ENCODE data around the gene TOP2B. TPM values are rescaled to one million over a fixed set of nuclear protein-coding genes. Genes with fewer than 3 reads are reported as not detected.

TOP2B gene
- polyA plus RNA-seq, 1 of the 3 experiments (the other 2 are of a cell fraction): 20.4 TPM

- Histone ChIP-seq H3K9me3 (no peaks in the 10 kb centered on the region), H3K36me3 (replicated peaks in 1 of 2; ENCODE audit: control insufficient read depth in 1 of 2, insufficient read depth in 2 of 2, low read length in 1 of 2) (peaks cover 0 to 12% of the 10 kb centered on the region in 2 experiments), H4K20me1 (ENCODE audit: insufficient read depth) (peaks cover 88% of the 10 kb centered on the region), H3F3A (replicated peaks; ENCODE audit: insufficient read depth) (peaks cover 4% of the 10 kb centered on the region), H3K4me1 (ENCODE audit: control insufficient read depth in 1 of 2, insufficient read depth in 2 of 2, low read depth in 1 of 2, low read length in 1 of 2) (peaks cover 0 to 14% of the 10 kb centered on the region in 2 experiments; a peak in 3 of 4 replicates), H3K4me3 (ENCODE audit: low read depth in 2 of 2, low read length in 1 of 2) (no peak overlapping the region), H3K9me2 (no peaks in the 10 kb centered on the region), H3K27ac (ENCODE audit: low read depth in 2 of 2, low read length in 1 of 2) (no peak overlapping the region), H3K9ac (no peak overlapping the region), H3K4me2 (no peak overlapping the region), H2AFZ (ENCODE audit: low read depth) (no peak overlapping the region), H3K27me3 (ENCODE audit: insufficient read depth) (no peaks in the 10 kb centered on the region), H3K79me2 (ENCODE audit: insufficient read depth) (peaks cover 100% of the 10 kb centered on the region)
- WGBS (ENCODE audit: low lambda C conversion rate): 75% methylated on average over 1 of the region's 1 CpG
- no peak for DNase-seq
- POLR2A ChIA-PET: no interaction called here
- TF ChIP-seq TCF12 (IDR thresholded peaks at IDR 0.05): no peak
- TF ChIP-seq GATA2 (CRISPR knock-in tag; IDR thresholded peaks at IDR 0.05): no peak
- no peak for TF ChIP-seq PBX3 (IDR thresholded peaks at IDR 0.05)
- no peak for TF ChIP-seq EZH2phosphoT487 (IDR thresholded peaks at IDR 0.05; ENCODE audit: borderline replicate concordance, low read depth)
- CTCF ChIA-PET: interaction anchor here (3.3 kb wide), 1 partner anchor 11 kb away, joined by 12 read pairs; no protein-coding TSS in a partner anchor
Measured at GRCh38 chr3:25658836-25659235, 5.9 kb downstream of the TOP2B start.

GRCh38 chr3:25657293-25657692 is 7.4 kb downstream of the TOP2B start:
- no peak for DNase-seq
- Histone ChIP-seq H3K36me3 (replicated peaks in 1 of 2; ENCODE audit: control insufficient read depth in 1 of 2, insufficient read depth in 2 of 2, low read length in 1 of 2) (peaks cover 0 to 16% of the 10 kb centered on the region in 2 experiments), H3F3A (replicated peaks; ENCODE audit: insufficient read depth) (no peaks in the 10 kb centered on the region), H2AFZ (ENCODE audit: low read depth) (no peak overlapping the region), H4K20me1 (ENCODE audit: insufficient read depth) (peaks cover 89% of the 10 kb centered on the region), H3K9ac (no peak overlapping the region), H3K79me2 (ENCODE audit: insufficient read depth) (peaks cover 100% of the 10 kb centered on the region), H3K27ac (ENCODE audit: low read depth in 2 of 2, low read length in 1 of 2) (no peak overlapping the region), H3K9me3 (no peaks in the 10 kb centered on the region), H3K27me3 (ENCODE audit: insufficient read depth) (no peaks in the 10 kb centered on the region), H3K4me2 (no peak overlapping the region), H3K4me3 (ENCODE audit: low read depth in 2 of 2, low read length in 1 of 2) (no peak overlapping the region), H3K4me1 (ENCODE audit: control insufficient read depth in 1 of 2, insufficient read depth in 2 of 2, low read depth in 1 of 2, low read length in 1 of 2) (peaks cover 5 to 14% of the 10 kb centered on the region in 2 experiments; a peak in 3 of 4 replicates), H3K9me2 (no peaks in the 10 kb centered on the region)
- POLR2A ChIA-PET: no interaction called here
- CTCF ChIA-PET: interaction anchor here (1.1 to 3.3 kb wide), 3 partner anchors 9 to 174 kb away, joined by 5 to 12 read pairs (median 5); no protein-coding TSS in a partner anchor
- no peak for TF ChIP-seq YY1 (IDR thresholded peaks at IDR 0.05; ENCODE audit: low read depth)
- no peak for TF ChIP-seq SIN3A (IDR thresholded peaks at IDR 0.05; ENCODE audit: borderline replicate concordance, low read depth, low read length)
- TF ChIP-seq, protein P1, sequence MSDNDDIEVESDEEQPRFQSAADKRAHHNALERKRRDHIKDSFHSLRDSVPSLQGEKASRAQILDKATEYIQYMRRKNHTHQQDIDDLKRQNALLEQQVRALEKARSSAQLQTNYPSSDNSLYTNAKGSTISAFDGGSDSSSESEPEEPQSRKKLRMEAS (IDR thresholded peaks at IDR 0.05; ENCODE audit: low read depth): no peak
- TF ChIP-seq, protein P2, sequence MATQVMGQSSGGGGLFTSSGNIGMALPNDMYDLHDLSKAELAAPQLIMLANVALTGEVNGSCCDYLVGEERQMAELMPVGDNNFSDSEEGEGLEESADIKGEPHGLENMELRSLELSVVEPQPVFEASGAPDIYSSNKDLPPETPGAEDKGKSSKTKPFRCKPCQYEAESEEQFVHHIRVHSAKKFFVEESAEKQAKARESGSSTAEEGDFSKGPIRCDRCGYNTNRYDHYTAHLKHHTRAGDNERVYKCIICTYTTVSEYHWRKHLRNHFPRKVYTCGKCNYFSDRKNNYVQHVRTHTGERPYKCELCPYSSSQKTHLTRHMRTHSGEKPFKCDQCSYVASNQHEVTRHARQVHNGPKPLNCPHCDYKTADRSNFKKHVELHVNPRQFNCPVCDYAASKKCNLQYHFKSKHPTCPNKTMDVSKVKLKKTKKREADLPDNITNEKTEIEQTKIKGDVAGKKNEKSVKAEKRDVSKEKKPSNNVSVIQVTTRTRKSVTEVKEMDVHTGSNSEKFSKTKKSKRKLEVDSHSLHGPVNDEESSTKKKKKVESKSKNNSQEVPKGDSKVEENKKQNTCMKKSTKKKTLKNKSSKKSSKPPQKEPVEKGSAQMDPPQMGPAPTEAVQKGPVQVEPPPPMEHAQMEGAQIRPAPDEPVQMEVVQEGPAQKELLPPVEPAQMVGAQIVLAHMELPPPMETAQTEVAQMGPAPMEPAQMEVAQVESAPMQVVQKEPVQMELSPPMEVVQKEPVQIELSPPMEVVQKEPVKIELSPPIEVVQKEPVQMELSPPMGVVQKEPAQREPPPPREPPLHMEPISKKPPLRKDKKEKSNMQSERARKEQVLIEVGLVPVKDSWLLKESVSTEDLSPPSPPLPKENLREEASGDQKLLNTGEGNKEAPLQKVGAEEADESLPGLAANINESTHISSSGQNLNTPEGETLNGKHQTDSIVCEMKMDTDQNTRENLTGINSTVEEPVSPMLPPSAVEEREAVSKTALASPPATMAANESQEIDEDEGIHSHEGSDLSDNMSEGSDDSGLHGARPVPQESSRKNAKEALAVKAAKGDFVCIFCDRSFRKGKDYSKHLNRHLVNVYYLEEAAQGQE (IDR thresholded peaks at IDR 0.05; ENCODE audit: low read depth, low read length): no peak
- TF ChIP-seq RFX5 (IDR thresholded peaks at IDR 0.05; ENCODE audit: low read length): no peak
- no peak for TF ChIP-seq PBX3 (IDR thresholded peaks at IDR 0.05)
- TF ChIP-seq GABPA (IDR thresholded peaks at IDR 0.05; ENCODE audit: low read depth): no peak
- no peak for TF ChIP-seq RAD21 (IDR thresholded peaks at IDR 0.05; ENCODE audit: low read length)
- no peak for TF ChIP-seq NRF1 (IDR thresholded peaks at IDR 0.05; ENCODE audit: low read depth, low read length)
- no peak for TF ChIP-seq TCF12 (IDR thresholded peaks at IDR 0.05)
- TF ChIP-seq, protein P3, sequence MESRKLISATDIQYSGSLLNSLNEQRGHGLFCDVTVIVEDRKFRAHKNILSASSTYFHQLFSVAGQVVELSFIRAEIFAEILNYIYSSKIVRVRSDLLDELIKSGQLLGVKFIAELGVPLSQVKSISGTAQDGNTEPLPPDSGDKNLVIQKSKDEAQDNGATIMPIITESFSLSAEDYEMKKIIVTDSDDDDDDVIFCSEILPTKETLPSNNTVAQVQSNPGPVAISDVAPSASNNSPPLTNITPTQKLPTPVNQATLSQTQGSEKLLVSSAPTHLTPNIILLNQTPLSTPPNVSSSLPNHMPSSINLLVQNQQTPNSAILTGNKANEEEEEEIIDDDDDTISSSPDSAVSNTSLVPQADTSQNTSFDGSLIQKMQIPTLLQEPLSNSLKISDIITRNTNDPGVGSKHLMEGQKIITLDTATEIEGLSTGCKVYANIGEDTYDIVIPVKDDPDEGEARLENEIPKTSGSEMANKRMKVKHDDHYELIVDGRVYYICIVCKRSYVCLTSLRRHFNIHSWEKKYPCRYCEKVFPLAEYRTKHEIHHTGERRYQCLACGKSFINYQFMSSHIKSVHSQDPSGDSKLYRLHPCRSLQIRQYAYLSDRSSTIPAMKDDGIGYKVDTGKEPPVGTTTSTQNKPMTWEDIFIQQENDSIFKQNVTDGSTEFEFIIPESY (IDR thresholded peaks at IDR 0.05; ENCODE audit: borderline replicate concordance, low read depth): no peak
- no peak for TF ChIP-seq IRF3 (IDR thresholded peaks at IDR 0.05; ENCODE audit: low read depth, low read length)
- no peak for TF ChIP-seq FOSL2 (IDR thresholded peaks at IDR 0.05; ENCODE audit: borderline replicate concordance, low read depth)
- TF ChIP-seq JUND (IDR thresholded peaks at IDR 0.05): no peak

Measured in SK-N-SH (cell line).